ENCODE data around the gene PPP2R3A. TPM values are rescaled to one million over a fixed set of nuclear protein-coding genes. Genes with fewer than 3 reads are reported as not detected.
A peak's percentile ranks its signal among the peaks of the same experiment; 100 is the strongest.

PPP2R3A gene
- total RNA-seq, result 18.7 and 19.2 TPM in 2 replicates
- long read RNA-seq, partial matches to known transcripts, result 42 of 52 reads
- long read RNA-seq, other reads (novel, unspliced or antisense), result 8 of 52 reads

- peak within 1 kb of the TSS; percentile 87 for H3K27ac Mint-ChIP-seq (ENCODE audit: unreplicated experiment)
- no peaks in the 10 kb centered on the region for H3K27me3 Mint-ChIP-seq (ENCODE audit: unreplicated experiment)
- peaks cover 26% of the 10 kb centered on the region for H3K4me1 Mint-ChIP-seq (ENCODE audit: unreplicated experiment)
- H3K4me3 Mint-ChIP-seq (ENCODE audit: unreplicated experiment), result peak within 1 kb of the TSS; percentile 85
- peaks cover 3% of the 10 kb centered on the region for H3K36me3 Mint-ChIP-seq (ENCODE audit: unreplicated experiment)
- H3K9me3 Mint-ChIP-seq (ENCODE audit: unreplicated experiment), result peaks cover 6% of the 10 kb centered on the region
- no peak for TF ChIP-seq CTCF (IDR thresholded peaks at IDR 0.05)
- DNase-seq (ENCODE audit: extremely low spot score, unreplicated experiment), result peak; percentile 97
Observed at GRCh38 chr3:135965506-135966270, at the start of gene PPP2R3A. PPP2R3A (plus strand) TSS chr3:135965728; CDS start chr3:136001499, 35,771 bp downstream.

GRCh38 chr3:135916310-135916709, 49.2 kb upstream of the PPP2R3A start:
- Mint-ChIP-seq H3K27me3 (ENCODE audit: unreplicated experiment) (no peaks in the 10 kb centered on the region), H3K36me3 (ENCODE audit: unreplicated experiment) (no peaks in the 10 kb centered on the region), H3K4me1 (ENCODE audit: unreplicated experiment) (no peaks in the 10 kb centered on the region), H3K4me3 (ENCODE audit: unreplicated experiment) (no peak overlapping the region), H3K27ac (ENCODE audit: unreplicated experiment) (no peak overlapping the region), H3K9me3 (ENCODE audit: unreplicated experiment) (no peaks in the 10 kb centered on the region)
- DNase-seq (ENCODE audit: extremely low spot score, unreplicated experiment), result no peak
- TF ChIP-seq CTCF (IDR thresholded peaks at IDR 0.05), result no peak

GRCh38 chr3:135917076-135917475, 48.5 kb upstream of the PPP2R3A start:
- TF ChIP-seq CTCF (IDR thresholded peaks at IDR 0.05), result no peak
- H3K4me1 Mint-ChIP-seq (ENCODE audit: unreplicated experiment), result no peaks in the 10 kb centered on the region
- no peak overlapping the region for H3K27ac Mint-ChIP-seq (ENCODE audit: unreplicated experiment)
- H3K9me3 Mint-ChIP-seq (ENCODE audit: unreplicated experiment), result no peaks in the 10 kb centered on the region
- H3K4me3 Mint-ChIP-seq (ENCODE audit: unreplicated experiment), result no peak overlapping the region
- no peaks in the 10 kb centered on the region for H3K36me3 Mint-ChIP-seq (ENCODE audit: unreplicated experiment)
- no peak for DNase-seq (ENCODE audit: extremely low spot score, unreplicated experiment)
- H3K27me3 Mint-ChIP-seq (ENCODE audit: unreplicated experiment), result no peaks in the 10 kb centered on the region

- H3K4me3 Mint-ChIP-seq (ENCODE audit: unreplicated experiment), result no peak overlapping the region
- no peak for TF ChIP-seq CTCF (IDR thresholded peaks at IDR 0.05)
- no peaks in the 10 kb centered on the region for H3K4me1 Mint-ChIP-seq (ENCODE audit: unreplicated experiment)
- no peak overlapping the region for H3K27ac Mint-ChIP-seq (ENCODE audit: unreplicated experiment)
- DNase-seq (ENCODE audit: extremely low spot score, unreplicated experiment), result no peak
- no peaks in the 10 kb centered on the region for H3K36me3 Mint-ChIP-seq (ENCODE audit: unreplicated experiment)
- no peaks in the 10 kb centered on the region for H3K9me3 Mint-ChIP-seq (ENCODE audit: unreplicated experiment)
- no peaks in the 10 kb centered on the region for H3K27me3 Mint-ChIP-seq (ENCODE audit: unreplicated experiment)
Observed at GRCh38 chr3:135917927-135918597, 47.5 kb upstream of the PPP2R3A start.

- no peak for DNase-seq (ENCODE audit: extremely low spot score, unreplicated experiment)
Observed at GRCh38 chr3:135918600-135918999, 46.9 kb upstream of the PPP2R3A start.

More at GRCh38 chr3:135918600-135918999, 46.9 kb upstream of the PPP2R3A start:
- no peaks in the 10 kb centered on the region for H3K27me3 Mint-ChIP-seq (ENCODE audit: unreplicated experiment)
- no peaks in the 10 kb centered on the region for H3K4me1 Mint-ChIP-seq (ENCODE audit: unreplicated experiment)
- peak; percentile 69 for TF ChIP-seq CTCF (IDR thresholded peaks at IDR 0.05)
- no peak overlapping the region for H3K27ac Mint-ChIP-seq (ENCODE audit: unreplicated experiment)
- no peak overlapping the region for H3K4me3 Mint-ChIP-seq (ENCODE audit: unreplicated experiment)
- H3K9me3 Mint-ChIP-seq (ENCODE audit: unreplicated experiment), result no peaks in the 10 kb centered on the region
- H3K36me3 Mint-ChIP-seq (ENCODE audit: unreplicated experiment), result no peaks in the 10 kb centered on the region

All from osteocyte (in vitro differentiated cells).